DND-41 (cell line): ENCODE measurements around the gene BACH2.

Experiments
- ATAC-seq: fragments of 200-7000 bp; cut with Tn5 transposase; 3 replicates; pipeline ENCODE4 v1.9.1; 2021; ENCODE audit warnings: low read depth; ENCODE audit not compliant: insufficient read depth
- DNase-seq: peaks from one replicate; pipeline ENCODE4 v3.0.0-alpha.2; 2020
- H2AFZ ChIP-seq: 2 replicates; pipeline ENCODE4 v1.6.0; 2012; ENCODE audit warnings: low read depth, low read length
- H3K27ac ChIP-seq: 2 replicates; pipeline ENCODE4 v1.5.1; 2012; ENCODE audit warnings: low read length, inconsistent platforms
- H3K27me3 ChIP-seq: fragments of 200-600 bp; sonication (generic); 2 replicates; pipeline ENCODE4 v1.6.0; 2012; ENCODE audit warnings: low read length, mild to moderate bottlenecking, inconsistent platforms; ENCODE audit not compliant: insufficient read depth, poor library complexity
- H3K36me3 ChIP-seq: 2 replicates; pipeline ENCODE4 v1.5.1; 2012; ENCODE audit warnings: low read length, inconsistent platforms; ENCODE audit not compliant: insufficient read depth
- H3K4me1 ChIP-seq: 2 replicates; pipeline ENCODE4 v1.5.1; 2012; ENCODE audit warnings: mild to moderate bottlenecking, low read length; ENCODE audit not compliant: insufficient read depth
- H3K4me2 ChIP-seq: 2 replicates; pipeline ENCODE4 v1.6.0; 2012; ENCODE audit warnings: mild to moderate bottlenecking, moderate library complexity, low read length, inconsistent platforms; ENCODE audit not compliant: insufficient read depth
- H3K4me3 ChIP-seq, 2 experiments: fragments of 200-600 bp in 1 of 2; shearing (Covaris generic) in 1 of 2; 2 replicates each; pipeline ENCODE4 v1.5.1; 2012 to 2016; ENCODE audit warnings: inconsistent platforms in 2 of 2, low read length in 2 of 2, mild to moderate bottlenecking in 2 of 2, low read depth in 1 of 2, moderate library complexity in 1 of 2
- H3K79me2 ChIP-seq: 2 replicates; pipeline ENCODE4 v1.6.0; 2012; ENCODE audit warnings: low read length, inconsistent platforms; ENCODE audit not compliant: insufficient read depth
- H3K9ac ChIP-seq: 2 replicates; pipeline ENCODE4 v1.6.0; 2012; ENCODE audit warnings: low read depth, mild to moderate bottlenecking, inconsistent platforms, low read length, moderate library complexity
- H3K9me3 ChIP-seq: 2 replicates; pipeline ENCODE4 v1.5.1; 2012; ENCODE audit warnings: low read length, moderate library complexity, mild to moderate bottlenecking, inconsistent platforms; ENCODE audit not compliant: insufficient read depth, severe bottlenecking
- H4K20me1 ChIP-seq: 2 replicates; pipeline ENCODE4 v1.6.0; 2012; ENCODE audit warnings: low read length; ENCODE audit not compliant: insufficient read depth
- EZH2 ChIP-seq: IDR thresholded peaks from 3 replicates; pipeline ENCODE4 v1.6.1; 2012; ENCODE audit warnings: borderline replicate concordance, low read depth, mild to moderate bottlenecking, moderate library complexity, low read length, inconsistent platforms; ENCODE audit not compliant: severe bottlenecking
- TF ChIP-seq, protein P1 (sequence below): IDR thresholded peaks from 2 replicates; pipeline ENCODE4 v1.5.1; 2012; ENCODE audit warnings: borderline replicate concordance, low read length, moderate library complexity, mild to moderate bottlenecking; ENCODE audit not compliant: poor library complexity, severe bottlenecking; ENCODE audit errors: extremely low read depth

BACH2 gene

GRCh38 chr6:90088009-90088408, 208.6 kb downstream of the BACH2 start:
- no peak for DNase-seq
- Histone ChIP-seq H3K27me3 (no peaks in the 10 kb centered on the region), H3K4me2 (no peak overlapping the region), H3K79me2 (no peaks in the 10 kb centered on the region), H3K4me3 (no peak overlapping the region), H3K9ac (no peak overlapping the region), H3K27ac (no peak overlapping the region), H4K20me1 (no peaks in the 10 kb centered on the region), H3K4me1 (no peaks in the 10 kb centered on the region), H2AFZ (no peak overlapping the region), H3K36me3 (no peaks in the 10 kb centered on the region), H3K9me3 (no peaks in the 10 kb centered on the region)
- TF ChIP-seq, protein P1, sequence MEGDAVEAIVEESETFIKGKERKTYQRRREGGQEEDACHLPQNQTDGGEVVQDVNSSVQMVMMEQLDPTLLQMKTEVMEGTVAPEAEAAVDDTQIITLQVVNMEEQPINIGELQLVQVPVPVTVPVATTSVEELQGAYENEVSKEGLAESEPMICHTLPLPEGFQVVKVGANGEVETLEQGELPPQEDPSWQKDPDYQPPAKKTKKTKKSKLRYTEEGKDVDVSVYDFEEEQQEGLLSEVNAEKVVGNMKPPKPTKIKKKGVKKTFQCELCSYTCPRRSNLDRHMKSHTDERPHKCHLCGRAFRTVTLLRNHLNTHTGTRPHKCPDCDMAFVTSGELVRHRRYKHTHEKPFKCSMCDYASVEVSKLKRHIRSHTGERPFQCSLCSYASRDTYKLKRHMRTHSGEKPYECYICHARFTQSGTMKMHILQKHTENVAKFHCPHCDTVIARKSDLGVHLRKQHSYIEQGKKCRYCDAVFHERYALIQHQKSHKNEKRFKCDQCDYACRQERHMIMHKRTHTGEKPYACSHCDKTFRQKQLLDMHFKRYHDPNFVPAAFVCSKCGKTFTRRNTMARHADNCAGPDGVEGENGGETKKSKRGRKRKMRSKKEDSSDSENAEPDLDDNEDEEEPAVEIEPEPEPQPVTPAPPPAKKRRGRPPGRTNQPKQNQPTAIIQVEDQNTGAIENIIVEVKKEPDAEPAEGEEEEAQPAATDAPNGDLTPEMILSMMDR = no peak
- TF ChIP-seq EZH2 = no peak
- ATAC-seq = no peak

DNA sequence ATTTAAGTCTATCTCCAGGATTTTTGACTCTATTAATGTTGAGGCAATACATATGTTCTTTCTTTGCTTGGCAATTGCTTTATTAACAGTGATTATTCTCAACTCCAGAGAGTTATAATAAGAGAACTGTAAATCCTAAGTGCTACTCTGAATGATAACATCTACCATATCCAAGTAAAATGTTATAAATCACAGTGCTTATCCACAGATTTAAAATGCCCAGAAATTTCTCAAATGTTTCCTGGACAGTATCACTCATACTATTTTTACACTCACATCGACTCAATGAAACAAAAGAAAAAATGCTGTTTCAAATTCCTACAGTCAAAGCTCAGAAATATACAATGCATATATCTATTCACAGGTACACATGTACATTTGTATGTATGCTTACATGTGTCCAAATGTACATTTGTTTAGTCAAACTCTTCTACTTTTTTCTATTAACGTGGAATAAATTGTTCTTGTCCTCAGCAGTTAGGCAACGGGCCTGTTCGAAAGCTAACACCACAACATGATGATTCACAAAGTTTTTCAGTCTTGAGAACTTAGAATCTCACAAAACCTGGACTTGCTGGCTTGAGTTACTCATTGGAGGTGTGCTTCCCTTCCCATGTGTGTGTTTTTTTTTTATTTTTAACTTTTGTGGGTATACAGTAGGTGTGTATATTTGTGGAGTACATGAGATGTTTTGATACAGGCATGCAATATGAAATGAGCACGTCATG, 209.4 kb downstream of the BACH2 start:
- TF ChIP-seq, protein P1 = no peak
- TF ChIP-seq EZH2 = no peak
- peaks cover under 1% of the 10 kb centered on the region; the same call in 1 of the 2 replicates for H3K4me1 ChIP-seq
- H3K9ac ChIP-seq = no peak overlapping the region
- H3K27ac ChIP-seq = no peak overlapping the region
- H3K4me2 ChIP-seq = no peak overlapping the region
- H4K20me1 ChIP-seq = no peaks in the 10 kb centered on the region
- H3K4me3 ChIP-seq = no peak overlapping the region
- ATAC-seq (no peak), DNase-seq (no peak)
- no peaks in the 10 kb centered on the region for H3K27me3 ChIP-seq
- H3K79me2 ChIP-seq = no peaks in the 10 kb centered on the region
- no peaks in the 10 kb centered on the region for H3K36me3 ChIP-seq
- no peaks in the 10 kb centered on the region for H3K9me3 ChIP-seq
- no peak overlapping the region for H2AFZ ChIP-seq

DNA sequence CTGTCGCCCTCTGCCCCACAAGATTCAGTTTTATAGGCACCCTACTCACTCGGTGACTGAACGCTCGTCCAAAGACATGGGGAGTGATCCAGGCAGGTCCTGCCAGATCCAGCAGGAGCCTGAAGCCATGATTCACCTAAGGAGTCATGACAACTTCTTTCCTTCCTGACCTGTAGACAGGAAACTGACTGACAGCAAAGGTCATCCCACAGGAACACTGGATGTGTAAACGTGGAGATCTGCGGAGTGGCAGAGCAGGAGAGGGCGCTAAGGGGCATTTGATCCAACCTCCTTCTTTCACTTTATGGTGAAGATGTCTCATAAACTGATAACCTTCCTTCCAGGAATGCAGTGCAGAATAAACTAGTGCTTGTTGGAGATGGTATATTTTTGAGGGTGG, 210.1 kb downstream of the BACH2 start:
- no peak overlapping the region for H3K4me2 ChIP-seq
- DNase-seq (no peak), ATAC-seq (no peak)
- no peak overlapping the region for H2AFZ ChIP-seq
- TF ChIP-seq, protein P1 = peak; percentile 10
- no peak for TF ChIP-seq EZH2
- H3K9ac ChIP-seq = no peak overlapping the region
- no peaks in the 10 kb centered on the region for H3K9me3 ChIP-seq
- no peaks in the 10 kb centered on the region for H3K36me3 ChIP-seq
- H3K27me3 ChIP-seq = no peaks in the 10 kb centered on the region
- H3K4me1 ChIP-seq = peaks cover 8% of the 10 kb centered on the region
- no peaks in the 10 kb centered on the region for H4K20me1 ChIP-seq
- H3K4me3 ChIP-seq = no peak overlapping the region
- H3K27ac ChIP-seq = no peak overlapping the region
- H3K79me2 ChIP-seq = no peaks in the 10 kb centered on the region
